Endothelial cell of umbilical vein (primary cell): ENCODE measurements around the gene KCNMA1. TPM values are rescaled to one million over a fixed set of nuclear protein-coding genes. Genes with fewer than 3 reads are reported as not detected.

Source experiments
- BruUV-seq: library from RNA; stranded (reverse); fragments of 400-500 nt; replicated peaks from 2 replicates; lab custom pipeline; 2021; lab: Mats Ljungman, UMichigan
- CTCF ChIA-PET: fragments of 300-600, 350-600 bp; sonication (Branson Sonifier 250); formaldehyde crosslinking; loops from one replicate; lab custom pipeline; 2021; ENCODE audit warnings: antibody characterized with exemption, inconsistent platforms; lab: Charles Lee
- POLR2A ChIA-PET: fragments of 300-600, 350-600 bp; sonication (Branson Sonifier 250); formaldehyde crosslinking; loops from one replicate; lab custom pipeline; 2021; ENCODE audit warnings: antibody characterized with exemption, inconsistent platforms; lab: Charles Lee
- DNase-seq: peaks from one replicate; pipeline ENCODE4 v3.0.0-alpha.2; 2011; ENCODE audit warnings: low read depth, low spot score
- FAIRE-seq: peaks from 2 replicates; lab custom pipeline; 2011; peaks lifted over from hg19 to GRCh38; lab: Jason Lieb, UNC
- H2AFZ ChIP-seq: 2 replicates; pipeline ENCODE4 v1.6.0; 2012; ENCODE audit warnings: low read depth, low read length, control low read depth, inconsistent platforms
- H3K27ac ChIP-seq: 2 replicates; pipeline ENCODE4 v1.5.1; 2011; ENCODE audit warnings: low read depth, mild to moderate bottlenecking, control low read depth, low read length, moderate library complexity; ENCODE audit not compliant: insufficient read depth
- H3K27me3 ChIP-seq, 2 experiments: 2 replicates each; pipeline versions ENCODE4 v1.6.0 to v1.6.1; 2011; ENCODE audit warnings: low read length in 2 of 2, mixed read lengths in 1 of 2; ENCODE audit not compliant: control insufficient read depth in 2 of 2, insufficient read depth in 2 of 2
- H3K36me3 ChIP-seq, 2 experiments: 2 replicates in 1 of 2; 3 replicates in 1 of 2; pipeline ENCODE4 v1.5.1; 2011; ENCODE audit warnings: low read length in 2 of 2, mild to moderate bottlenecking in 1 of 2, moderate library complexity in 1 of 2; ENCODE audit not compliant: control insufficient read depth in 2 of 2, insufficient read depth in 2 of 2; ENCODE audit errors: extremely low read depth in 1 of 2
- H3K4me1 ChIP-seq: 3 replicates; pipeline ENCODE4 v1.5.1; 2011; ENCODE audit warnings: mild to moderate bottlenecking, low read length; ENCODE audit not compliant: control insufficient read depth, insufficient read depth; ENCODE audit errors: extremely low read depth
- H3K4me2 ChIP-seq: 2 replicates; pipeline ENCODE4 v1.6.1; 2011; ENCODE audit warnings: low read length, control low read depth, mixed read lengths; ENCODE audit not compliant: insufficient read depth
- H3K4me3 ChIP-seq, 3 experiments: fragments of 200-600 bp in 1 of 3; sonication (generic), shearing (Covaris generic) in 1 of 3; replicated peaks in 1 of 3; 2 replicates each; pipeline ENCODE4 v1.5.1; 2011 to 2016; ENCODE audit warnings: control low read depth in 3 of 3, low read length in 3 of 3, mild to moderate bottlenecking in 2 of 3, inconsistent platforms in 1 of 3, low read depth in 1 of 3, moderate library complexity in 1 of 3; ENCODE audit not compliant: insufficient read depth in 1 of 3
- H3K79me2 ChIP-seq: 2 replicates; pipeline ENCODE4 v1.6.0; 2012; ENCODE audit warnings: low read length, inconsistent platforms; ENCODE audit not compliant: control insufficient read depth, insufficient read depth
- H3K9ac ChIP-seq: replicated peaks from 2 replicates; pipeline ENCODE3; 2011; ENCODE audit warnings: low read length, control low read depth; ENCODE audit not compliant: insufficient read depth; ENCODE audit errors: extremely low read depth
- H3K9me1 ChIP-seq: replicated peaks from 3 replicates; pipeline ENCODE4 v1.6.0; 2011; ENCODE audit warnings: mild to moderate bottlenecking, low read length; ENCODE audit not compliant: control insufficient read depth, insufficient read depth; ENCODE audit errors: extremely low read depth
- H3K9me3 ChIP-seq: replicated peaks from 2 replicates; pipeline ENCODE4 v1.5.1; 2012; ENCODE audit warnings: low read length, inconsistent platforms; ENCODE audit not compliant: control insufficient read depth, insufficient read depth
- H4K20me1 ChIP-seq: replicated peaks from 2 replicates; pipeline ENCODE3; 2011; ENCODE audit warnings: mild to moderate bottlenecking, low read length; ENCODE audit not compliant: control insufficient read depth, insufficient read depth; ENCODE audit errors: extremely low read depth
- EZH2 ChIP-seq: IDR thresholded peaks from 2 replicates; pipeline ENCODE4 v1.6.1; 2012; ENCODE audit warnings: borderline replicate concordance, low read depth, mild to moderate bottlenecking, moderate library complexity, low read length, inconsistent platforms; ENCODE audit not compliant: severe bottlenecking
- FOS ChIP-seq: IDR thresholded peaks from 2 replicates; pipeline ENCODE4 v1.6.1; 2011; ENCODE audit warnings: mild to moderate bottlenecking, low read length, moderate library complexity, borderline replicate concordance; ENCODE audit not compliant: insufficient read depth
- GATA2 ChIP-seq: IDR thresholded peaks from 2 replicates; pipeline ENCODE4 v1.7.0; 2011; ENCODE audit warnings: low read depth, mild to moderate bottlenecking, moderate library complexity, mixed read lengths, low read length; ENCODE audit not compliant: insufficient read length, insufficient read depth
- JUN ChIP-seq: IDR thresholded peaks from 2 replicates; pipeline ENCODE4 v1.6.1; 2011; ENCODE audit warnings: borderline replicate concordance, low read depth; ENCODE audit not compliant: insufficient read length, insufficient read depth
- MYC ChIP-seq: IDR thresholded peaks from one replicate; pipeline ENCODE4 v1.6.1; 2011; ENCODE audit warnings: mild to moderate bottlenecking, low read depth, low read length
- POLR2A ChIP-seq: IDR thresholded peaks from 2 replicates; pipeline ENCODE4 v1.6.1; 2012; ENCODE audit warnings: low read depth, mild to moderate bottlenecking, control low read depth, low read length
- POLR2AphosphoS5 ChIP-seq: IDR thresholded peaks from 2 replicates; pipeline ENCODE4 v1.6.1; 2012; ENCODE audit warnings: low read depth, mild to moderate bottlenecking, control low read depth, low read length, moderate library complexity; ENCODE audit not compliant: insufficient read depth
- dilution Hi-C: fragments of 300-500 bp; cut with MboI; formaldehyde crosslinking; loops from one replicate; pipeline ENCODE4 v1.15.0; 2019; ENCODE audit warnings: low sequenced_read_pairs; ENCODE audit not compliant: extremely low pct_ligation_motif_present
- intact Hi-C: fragments of 100-400 bp; cut with micrococcal nuclease; formaldehyde crosslinking; loops from one replicate; pipeline ENCODE4 v1.10.0; 2022
- polyA plus RNA-seq, 4 experiments: library from polyadenylated mRNA; depleted of rRNA in 3 of 4; stranded (reverse) in 3 of 4; unstranded in 1 of 4; fragments of >200 nt; gene quantifications; 2 replicates each; pipeline versions ENCODE4 v1.2.1 to v1.2.3, GENCODE V29; 2011 to 2012; ENCODE audit warnings: missing spikeins in 1 of 4
- total RNA-seq: library from RNA; stranded (reverse); gene quantifications from 2 replicates; pipeline ENCODE4 v1.2.3, GENCODE V29; 2021
- TF ChIP-seq, protein P1 (sequence below): IDR thresholded peaks from 2 replicates; pipeline ENCODE4 v1.6.1; 2011; ENCODE audit not compliant: insufficient read depth, insufficient read length
- TF ChIP-seq, protein P2 (sequence below), 2 donors: IDR thresholded peaks; 1 replicate in 1 of 2; 2 replicates in 1 of 2; pipeline ENCODE4 v1.5.1; 2011; ENCODE audit warnings: low read length in 2 of 2, mild to moderate bottlenecking in 2 of 2, moderate library complexity in 2 of 2, control low read depth in 1 of 2, inconsistent platforms in 1 of 2, low read depth in 1 of 2; ENCODE audit not compliant: insufficient read depth in 1 of 2; ENCODE audit errors: extremely low read depth in 1 of 2

Gene KCNMA1
- total and polyA plus RNA-seq, 2 donors (not counting 3 experiments of a cell fraction or from before 2014, with no cell fraction given): 0.10 to 0.82 TPM

DNA sequence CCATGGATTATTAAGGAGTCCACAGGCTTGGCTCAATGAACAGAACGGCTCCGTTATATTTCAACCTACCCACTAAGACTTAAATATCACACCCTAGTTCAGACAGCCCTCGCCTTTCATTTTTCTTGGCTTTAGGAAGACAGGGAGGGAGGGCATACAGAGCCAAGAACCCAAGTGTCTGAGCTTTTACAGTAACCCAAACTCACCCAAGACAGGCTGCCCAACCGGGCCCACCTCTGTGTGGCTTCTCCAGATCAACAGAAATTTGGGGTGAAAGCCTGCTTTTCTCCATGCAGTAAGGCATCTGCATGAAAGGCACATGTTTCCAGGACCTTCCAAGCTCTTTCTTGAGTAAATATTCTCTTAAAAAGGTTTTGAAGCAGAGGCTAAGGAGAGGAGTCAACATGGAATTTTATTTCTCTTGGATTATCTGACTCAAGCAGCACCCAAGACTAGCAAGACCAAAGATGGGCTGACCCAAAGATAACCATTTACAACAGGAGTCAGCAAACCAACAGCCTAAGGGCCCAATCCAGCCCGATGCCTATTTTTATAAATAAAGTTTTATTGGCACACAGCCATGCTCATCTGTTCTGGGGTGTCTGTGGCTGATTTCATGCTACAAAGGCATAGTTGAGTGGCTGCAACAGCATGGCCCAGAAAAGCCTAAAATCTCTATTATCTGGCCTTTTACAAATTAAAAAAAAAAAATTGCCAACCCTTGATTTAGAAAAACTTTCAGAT lies 90.1 kb downstream of the KCNMA1 start:
- Histone ChIP-seq H3K4me1 (no peaks in the 10 kb centered on the region), H3K27ac (no peak overlapping the region), H3K9me1 (no peaks in the 10 kb centered on the region), H4K20me1 (no peaks in the 10 kb centered on the region), H3K9me3 (no peaks in the 10 kb centered on the region), H3K36me3 (no peaks in the 10 kb centered on the region), H2AFZ (no peak overlapping the region), H3K9ac (no peak overlapping the region), H3K27me3 (peaks cover 0 to 3% of the 10 kb centered on the region in 2 experiments), H3K79me2 (no peaks in the 10 kb centered on the region), H3K4me2 (no peak overlapping the region), H3K4me3 (no peak overlapping the region)
- no peak for FAIRE-seq
- no peak for DNase-seq
- BruUV-seq: no TSS peak
- dilution Hi-C loops (no loop called here), intact Hi-C loops (no loop called here)
- TF ChIP-seq FOS: no peak
- no peak for TF ChIP-seq POLR2A
- TF ChIP-seq JUN: no peak
- TF ChIP-seq, protein P1, sequence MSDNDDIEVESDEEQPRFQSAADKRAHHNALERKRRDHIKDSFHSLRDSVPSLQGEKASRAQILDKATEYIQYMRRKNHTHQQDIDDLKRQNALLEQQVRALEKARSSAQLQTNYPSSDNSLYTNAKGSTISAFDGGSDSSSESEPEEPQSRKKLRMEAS: no peak
- TF ChIP-seq MYC: no peak
- no peak for TF ChIP-seq POLR2AphosphoS5
- no peak for TF ChIP-seq EZH2
- TF ChIP-seq, protein P2, sequence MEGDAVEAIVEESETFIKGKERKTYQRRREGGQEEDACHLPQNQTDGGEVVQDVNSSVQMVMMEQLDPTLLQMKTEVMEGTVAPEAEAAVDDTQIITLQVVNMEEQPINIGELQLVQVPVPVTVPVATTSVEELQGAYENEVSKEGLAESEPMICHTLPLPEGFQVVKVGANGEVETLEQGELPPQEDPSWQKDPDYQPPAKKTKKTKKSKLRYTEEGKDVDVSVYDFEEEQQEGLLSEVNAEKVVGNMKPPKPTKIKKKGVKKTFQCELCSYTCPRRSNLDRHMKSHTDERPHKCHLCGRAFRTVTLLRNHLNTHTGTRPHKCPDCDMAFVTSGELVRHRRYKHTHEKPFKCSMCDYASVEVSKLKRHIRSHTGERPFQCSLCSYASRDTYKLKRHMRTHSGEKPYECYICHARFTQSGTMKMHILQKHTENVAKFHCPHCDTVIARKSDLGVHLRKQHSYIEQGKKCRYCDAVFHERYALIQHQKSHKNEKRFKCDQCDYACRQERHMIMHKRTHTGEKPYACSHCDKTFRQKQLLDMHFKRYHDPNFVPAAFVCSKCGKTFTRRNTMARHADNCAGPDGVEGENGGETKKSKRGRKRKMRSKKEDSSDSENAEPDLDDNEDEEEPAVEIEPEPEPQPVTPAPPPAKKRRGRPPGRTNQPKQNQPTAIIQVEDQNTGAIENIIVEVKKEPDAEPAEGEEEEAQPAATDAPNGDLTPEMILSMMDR (IDR thresholded peaks at IDR 0.05; ENCODE audit: extremely low read depth in 1 of 2, insufficient read depth in 1 of 2, low read depth in 1 of 2, low read length in 2 of 2): no peak
- no peak for TF ChIP-seq GATA2
- CTCF ChIA-PET: interaction anchor here (1.3 kb wide), 1 partner anchor 53 kb away, joined by 3 read pairs; no protein-coding TSS in a partner anchor
- POLR2A ChIA-PET: no interaction called here
